Ovary (tissue), 3 donors: ENCODE results near the gene INAVA.

Experiments used
- POLR2A ChIP-seq: fragments of 450-650 bp; IDR thresholded peaks from one replicate; pipeline ENCODE4 v1.6.1; 2017; ENCODE audit warnings: antibody characterized with exemption, mild to moderate bottlenecking, moderate library complexity
- TF ChIP-seq, protein P1 (sequence below), 3 donors: fragments of 450-650 bp in 2 of 3; fragments of 200-600 bp in 1 of 3; IDR thresholded peaks; one replicate each; pipeline versions ENCODE4 v1.5.1 to v1.8.0; 2016 to 2022; ENCODE audit warnings: antibody characterized with exemption in 3 of 3, mild to moderate bottlenecking in 1 of 3
- donor health status: DM: no; HTN: no; CAD: no.

- TF ChIP-seq, protein P1, sequence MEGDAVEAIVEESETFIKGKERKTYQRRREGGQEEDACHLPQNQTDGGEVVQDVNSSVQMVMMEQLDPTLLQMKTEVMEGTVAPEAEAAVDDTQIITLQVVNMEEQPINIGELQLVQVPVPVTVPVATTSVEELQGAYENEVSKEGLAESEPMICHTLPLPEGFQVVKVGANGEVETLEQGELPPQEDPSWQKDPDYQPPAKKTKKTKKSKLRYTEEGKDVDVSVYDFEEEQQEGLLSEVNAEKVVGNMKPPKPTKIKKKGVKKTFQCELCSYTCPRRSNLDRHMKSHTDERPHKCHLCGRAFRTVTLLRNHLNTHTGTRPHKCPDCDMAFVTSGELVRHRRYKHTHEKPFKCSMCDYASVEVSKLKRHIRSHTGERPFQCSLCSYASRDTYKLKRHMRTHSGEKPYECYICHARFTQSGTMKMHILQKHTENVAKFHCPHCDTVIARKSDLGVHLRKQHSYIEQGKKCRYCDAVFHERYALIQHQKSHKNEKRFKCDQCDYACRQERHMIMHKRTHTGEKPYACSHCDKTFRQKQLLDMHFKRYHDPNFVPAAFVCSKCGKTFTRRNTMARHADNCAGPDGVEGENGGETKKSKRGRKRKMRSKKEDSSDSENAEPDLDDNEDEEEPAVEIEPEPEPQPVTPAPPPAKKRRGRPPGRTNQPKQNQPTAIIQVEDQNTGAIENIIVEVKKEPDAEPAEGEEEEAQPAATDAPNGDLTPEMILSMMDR (IDR thresholded peaks at IDR 0.05) = no peak
- TF ChIP-seq POLR2A = no peak
These were observed 54.9 kb downstream of the INAVA start for GRCh38 chr1:200949626-200950025.
